AML-193 (cell line): ENCODE results near the gene ANKRD11.

Experiments
- DNase-seq, 2 experiments: peaks; one replicate each; lab custom pipeline; 2025; lab: John Stamatoyannopoulos, UW

The ANKRD11 gene

GRCh38 chr16:89490439-89491237 is at the start of gene ANKRD11:
Gene ANKRD11, minus strand, starts transcription at chr16:89490561. Its CDS starts 173,542 bp downstream, at chr16:89317019.
- peak; percentile 98 to 99 for DNase-seq

- no peak for DNase-seq
These were observed 47.9 kb upstream of the ANKRD11 start for GRCh38 chr16:89538286-89538685.

GRCh38 chr16:89537549-89537925 is 47.2 kb upstream of the ANKRD11 start:
- DNase-seq = no peak

GRCh38 chr16:89536886-89537548 is 46.7 kb upstream of the ANKRD11 start:
- DNase-seq = no peak

- no peak for DNase-seq
These were observed 46.0 kb upstream of the ANKRD11 start for GRCh38 chr16:89536371-89536770.

- DNase-seq = peak; percentile 97 to 98
These were observed 43.9 kb upstream of the ANKRD11 start for GRCh38 chr16:89534252-89534756.

- DNase-seq = no peak
These were observed 41.6 kb upstream of the ANKRD11 start for GRCh38 chr16:89531821-89532526.

GRCh38 chr16:89530401-89531381 is 40.3 kb upstream of the ANKRD11 start:
- no peak for DNase-seq

GRCh38 chr16:89529097-89529496 is 38.7 kb upstream of the ANKRD11 start:
- DNase-seq = no peak

GRCh38 chr16:89525146-89525913 is 35.0 kb upstream of the ANKRD11 start:
- DNase-seq = no peak

- DNase-seq = no peak
These were observed 33.5 kb upstream of the ANKRD11 start for GRCh38 chr16:89523680-89524344.

GRCh38 chr16:89522287-89522686 is 31.9 kb upstream of the ANKRD11 start:
- DNase-seq = no peak

GRCh38 chr16:89519881-89520280 is 29.5 kb upstream of the ANKRD11 start:
- no peak for DNase-seq

GRCh38 chr16:89517128-89517527 is 26.8 kb upstream of the ANKRD11 start:
- no peak for DNase-seq

GRCh38 chr16:89512453-89512852 is 22.1 kb upstream of the ANKRD11 start:
- DNase-seq = no peak

- no peak for DNase-seq
These were observed 21.0 kb upstream of the ANKRD11 start for GRCh38 chr16:89511374-89511773.

- no peak for DNase-seq
These were observed 20.2 kb upstream of the ANKRD11 start for GRCh38 chr16:89510526-89510925.

- peak; percentile 68 to 82 for DNase-seq
These were observed 17.7 kb upstream of the ANKRD11 start, which contains the start of gene SPG7 for GRCh38 chr16:89507834-89508590. Gene SPG7, plus strand, starts transcription at chr16:89508403. Its CDS starts 15 bp downstream, at chr16:89508418.

GRCh38 chr16:89507214-89507833 is 17.0 kb upstream of the ANKRD11 start:
- no peak for DNase-seq
